ENCODE results near the gene KIAA2012.

The KIAA2012 gene

GRCh38 chr2:202148515-202149154 lies 75.6 kb downstream of the KIAA2012 start:
- DNase-seq (ENCODE audit: low read depth): no peak
- no peak overlapping the region for H3K4me3 ChIP-seq (ENCODE audit: control insufficient read depth, low read depth, low read length)
- TF ChIP-seq CTCF (conservative IDR thresholded peaks at IDR 0.05; ENCODE audit: control insufficient read depth, insufficient read depth, low read depth, low read length): no peak

- no peak overlapping the region for H3K4me3 ChIP-seq (ENCODE audit: control insufficient read depth, low read depth, low read length)
- TF ChIP-seq CTCF (conservative IDR thresholded peaks at IDR 0.05; ENCODE audit: control insufficient read depth, insufficient read depth, low read depth, low read length): no peak
- peak; percentile 70 for DNase-seq (ENCODE audit: low read depth)
Measured at GRCh38 chr2:202149155-202149762, 76.2 kb downstream of the KIAA2012 start.

- TF ChIP-seq CTCF (conservative IDR thresholded peaks at IDR 0.05; ENCODE audit: control insufficient read depth, insufficient read depth, low read depth, low read length): no peak
- no peak overlapping the region for H3K4me3 ChIP-seq (ENCODE audit: control insufficient read depth, low read depth, low read length)
- DNase-seq (ENCODE audit: low read depth): peak; percentile 28
Measured at GRCh38 chr2:202149936-202150335, 76.9 kb downstream of the KIAA2012 start.

- TF ChIP-seq CTCF (conservative IDR thresholded peaks at IDR 0.05; ENCODE audit: control insufficient read depth, insufficient read depth, low read depth, low read length): no peak
- no peak overlapping the region for H3K4me3 ChIP-seq (ENCODE audit: control insufficient read depth, low read depth, low read length)
- peak; percentile 67 for DNase-seq (ENCODE audit: low read depth)
Measured at GRCh38 chr2:202152104-202152715, 79.2 kb downstream of the KIAA2012 start.

GRCh38 chr2:202154613-202155012 lies 81.6 kb downstream of the KIAA2012 start:
- DNase-seq (ENCODE audit: low read depth): no peak
- no peak overlapping the region for H3K4me3 ChIP-seq (ENCODE audit: control insufficient read depth, low read depth, low read length)
- no peak for TF ChIP-seq CTCF (conservative IDR thresholded peaks at IDR 0.05; ENCODE audit: control insufficient read depth, insufficient read depth, low read depth, low read length)

GRCh38 chr2:202157211-202157990 lies 84.3 kb downstream of the KIAA2012 start:
- no peak for TF ChIP-seq CTCF (conservative IDR thresholded peaks at IDR 0.05; ENCODE audit: control insufficient read depth, insufficient read depth, low read depth, low read length)
- DNase-seq (ENCODE audit: low read depth): no peak
- H3K4me3 ChIP-seq (ENCODE audit: control insufficient read depth, low read depth, low read length): no peak overlapping the region

All from fibroblast of mammary gland (primary cell).